Measurements from ENCODE around the gene WNK2.

GRCh38 chr9:93209576-93210323, 25.8 kb downstream of the WNK2 start:
- TF ChIP-seq CTCF (IDR thresholded peaks at IDR 0.05) (no peak), EZH2 (IDR thresholded peaks at IDR 0.05) (no peak), EZH2phosphoT487 (IDR thresholded peaks at IDR 0.05) (no peak)

Measured in neural progenitor cell (in vitro differentiated cells).